ENCODE measurements around the gene CCDC141. TPM values are rescaled to one million over a fixed set of nuclear protein-coding genes. Genes with fewer than 3 reads are reported as not detected.

CCDC141 gene
- total and polyA plus RNA-seq, 2 of the 13 experiments (the other 11 are each of a cell fraction or from before 2014, with no cell fraction given), result not detected

DNA sequence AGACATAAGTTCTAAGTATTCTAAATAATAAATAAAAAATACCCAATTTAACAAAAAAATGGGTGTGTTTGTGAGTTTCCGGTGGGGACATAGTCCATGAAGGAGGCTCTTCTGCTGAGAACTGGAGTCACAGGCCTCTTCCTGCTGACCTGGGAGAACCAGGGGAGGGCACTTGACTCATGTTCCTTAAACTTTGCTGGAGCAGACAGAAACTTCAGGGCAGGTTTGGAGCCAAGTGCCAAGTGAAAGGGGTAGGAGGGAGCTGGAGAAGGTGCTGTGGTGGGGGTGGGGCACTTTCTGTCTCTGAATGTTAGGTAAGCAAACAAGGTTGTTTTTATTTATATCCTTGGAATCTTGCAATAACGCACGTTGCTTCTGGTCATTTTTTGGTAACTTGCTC lies 163.9 kb downstream of the CCDC141 start:
- ATAC-seq (no peak), FAIRE-seq (no peak), DNase-seq (ENCODE audit: low spot score) (no peak)
- no TSS peak for BruUV-seq (replicated peaks)
- in situ Hi-C loops (cut with HindIII; ENCODE audit: extremely low pct_ligation_motif_present, low pct_unique_long_range_greater_than_20kb), result no loop called here
- Histone ChIP-seq H3K4me2 (ENCODE audit: low read depth, low read length) (no peak overlapping the region), H3K27me3 (ENCODE audit: control insufficient read depth in 1 of 2, insufficient read depth in 2 of 2, low read length in 2 of 2) (peaks cover 0 to 9% of the 10 kb centered on the region in 2 experiments; a peak in 1 of 5 replicates), H3K4me3 (replicated peaks in 1 of 3; ENCODE audit: insufficient read depth in 1 of 3, low read depth in 2 of 3, low read length in 3 of 3) (no peak overlapping the region), H3K9me3 (ENCODE audit: low read length) (no peaks in the 10 kb centered on the region), H3K36me3 (replicated peaks in 1 of 2; ENCODE audit: control insufficient read depth in 1 of 2, insufficient read depth in 2 of 2, low read length in 2 of 2) (no peaks in the 10 kb centered on the region), H3K4me1 (ENCODE audit: insufficient read depth, low read length) (no peaks in the 10 kb centered on the region), H4K20me1 (ENCODE audit: insufficient read depth, low read length) (no peaks in the 10 kb centered on the region), H2AFZ (ENCODE audit: low read length) (no peak overlapping the region), H3K27ac (ENCODE audit: extremely low read length, insufficient read depth, low read length) (no peak overlapping the region), H3K79me2 (ENCODE audit: insufficient read depth, low read length) (no peaks in the 10 kb centered on the region), H3K9ac (ENCODE audit: insufficient read depth, low read depth, low read length) (no peak overlapping the region)
- 8% methylated on average over 3 of the region's 3 CpGs for WGBS (ENCODE audit: low lambda C conversion rate)
- intact Hi-C loops (cut with micrococcal nuclease; ENCODE audit: unreplicated experiment), result no loop called here
- CTCF ChIA-PET (ENCODE audit: low intra/inter-chr PET ratio, low total read pairs), result no interaction called here
- POLR2A ChIA-PET, result no interaction called here
- TF ChIP-seq POLR2AphosphoS2 (IDR thresholded peaks at IDR 0.05; ENCODE audit: low read depth, low read length) (no peak), KDM5A (IDR thresholded peaks at IDR 0.05; ENCODE audit: borderline replicate concordance, low read length) (no peak), RAD51 (IDR thresholded peaks at IDR 0.05; ENCODE audit: borderline replicate concordance) (no peak), CHCHD3 (CRISPR knock-in tag; IDR thresholded peaks at IDR 0.05) (no peak), ZNF781 (CRISPR knock-in tag; IDR thresholded peaks at IDR 0.05; ENCODE audit: borderline replicate concordance, not compliant biosample characterization) (no peak), ZNF674 (CRISPR knock-in tag; IDR thresholded peaks at IDR 0.05; ENCODE audit: low read depth) (no peak), KMT2A (CRISPR knock-in tag; IDR thresholded peaks at IDR 0.05) (no peak), ZNF430 (CRISPR knock-in tag; IDR thresholded peaks at IDR 0.05) (no peak), RELA (CRISPR knock-in tag; IDR thresholded peaks at IDR 0.05) (no peak), ELF1 (CRISPR knock-in tag; IDR thresholded peaks at IDR 0.05) (no peak), IKZF4 (CRISPR knock-in tag; IDR thresholded peaks at IDR 0.05; ENCODE audit: borderline replicate concordance, low read depth, not compliant biosample characterization) (no peak), ZNF577 (CRISPR knock-in tag; IDR thresholded peaks at IDR 0.05; ENCODE audit: borderline replicate concordance, low read depth) (no peak), ZNF841 (CRISPR knock-in tag; IDR thresholded peaks at IDR 0.05; ENCODE audit: borderline replicate concordance) (no peak)
- TF ChIP-seq, protein P1, sequence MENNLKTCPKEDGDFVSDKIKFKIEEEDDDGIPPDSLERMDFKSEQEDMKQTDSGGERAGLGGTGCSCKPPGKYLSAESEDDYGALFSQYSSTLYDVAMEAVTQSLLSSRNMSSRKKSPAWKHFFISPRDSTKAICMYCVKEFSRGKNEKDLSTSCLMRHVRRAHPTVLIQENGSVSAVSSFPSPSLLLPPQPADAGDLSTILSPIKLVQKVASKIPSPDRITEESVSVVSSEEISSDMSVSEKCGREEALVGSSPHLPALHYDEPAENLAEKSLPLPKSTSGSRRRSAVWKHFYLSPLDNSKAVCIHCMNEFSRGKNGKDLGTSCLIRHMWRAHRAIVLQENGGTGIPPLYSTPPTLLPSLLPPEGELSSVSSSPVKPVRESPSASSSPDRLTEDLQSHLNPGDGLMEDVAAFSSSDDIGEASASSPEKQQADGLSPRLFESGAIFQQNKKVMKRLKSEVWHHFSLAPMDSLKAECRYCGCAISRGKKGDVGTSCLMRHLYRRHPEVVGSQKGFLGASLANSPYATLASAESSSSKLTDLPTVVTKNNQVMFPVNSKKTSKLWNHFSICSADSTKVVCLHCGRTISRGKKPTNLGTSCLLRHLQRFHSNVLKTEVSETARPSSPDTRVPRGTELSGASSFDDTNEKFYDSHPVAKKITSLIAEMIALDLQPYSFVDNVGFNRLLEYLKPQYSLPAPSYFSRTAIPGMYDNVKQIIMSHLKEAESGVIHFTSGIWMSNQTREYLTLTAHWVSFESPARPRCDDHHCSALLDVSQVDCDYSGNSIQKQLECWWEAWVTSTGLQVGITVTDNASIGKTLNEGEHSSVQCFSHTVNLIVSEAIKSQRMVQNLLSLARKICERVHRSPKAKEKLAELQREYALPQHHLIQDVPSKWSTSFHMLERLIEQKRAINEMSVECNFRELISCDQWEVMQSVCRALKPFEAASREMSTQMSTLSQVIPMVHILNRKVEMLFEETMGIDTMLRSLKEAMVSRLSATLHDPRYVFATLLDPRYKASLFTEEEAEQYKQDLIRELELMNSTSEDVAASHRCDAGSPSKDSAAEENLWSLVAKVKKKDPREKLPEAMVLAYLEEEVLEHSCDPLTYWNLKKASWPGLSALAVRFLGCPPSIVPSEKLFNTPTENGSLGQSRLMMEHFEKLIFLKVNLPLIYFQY (CRISPR knock-in tag; IDR thresholded peaks at IDR 0.05; ENCODE audit: borderline replicate concordance), result no peak
- TF ChIP-seq, protein P2, sequence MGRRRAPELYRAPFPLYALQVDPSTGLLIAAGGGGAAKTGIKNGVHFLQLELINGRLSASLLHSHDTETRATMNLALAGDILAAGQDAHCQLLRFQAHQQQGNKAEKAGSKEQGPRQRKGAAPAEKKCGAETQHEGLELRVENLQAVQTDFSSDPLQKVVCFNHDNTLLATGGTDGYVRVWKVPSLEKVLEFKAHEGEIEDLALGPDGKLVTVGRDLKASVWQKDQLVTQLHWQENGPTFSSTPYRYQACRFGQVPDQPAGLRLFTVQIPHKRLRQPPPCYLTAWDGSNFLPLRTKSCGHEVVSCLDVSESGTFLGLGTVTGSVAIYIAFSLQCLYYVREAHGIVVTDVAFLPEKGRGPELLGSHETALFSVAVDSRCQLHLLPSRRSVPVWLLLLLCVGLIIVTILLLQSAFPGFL (CRISPR knock-in tag; IDR thresholded peaks at IDR 0.05), result no peak
- TF ChIP-seq, protein P3, sequence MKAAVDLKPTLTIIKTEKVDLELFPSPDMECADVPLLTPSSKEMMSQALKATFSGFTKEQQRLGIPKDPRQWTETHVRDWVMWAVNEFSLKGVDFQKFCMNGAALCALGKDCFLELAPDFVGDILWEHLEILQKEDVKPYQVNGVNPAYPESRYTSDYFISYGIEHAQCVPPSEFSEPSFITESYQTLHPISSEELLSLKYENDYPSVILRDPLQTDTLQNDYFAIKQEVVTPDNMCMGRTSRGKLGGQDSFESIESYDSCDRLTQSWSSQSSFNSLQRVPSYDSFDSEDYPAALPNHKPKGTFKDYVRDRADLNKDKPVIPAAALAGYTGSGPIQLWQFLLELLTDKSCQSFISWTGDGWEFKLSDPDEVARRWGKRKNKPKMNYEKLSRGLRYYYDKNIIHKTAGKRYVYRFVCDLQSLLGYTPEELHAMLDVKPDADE (CRISPR knock-in tag; IDR thresholded peaks at IDR 0.05), result no peak
- TF ChIP-seq, protein P4, sequence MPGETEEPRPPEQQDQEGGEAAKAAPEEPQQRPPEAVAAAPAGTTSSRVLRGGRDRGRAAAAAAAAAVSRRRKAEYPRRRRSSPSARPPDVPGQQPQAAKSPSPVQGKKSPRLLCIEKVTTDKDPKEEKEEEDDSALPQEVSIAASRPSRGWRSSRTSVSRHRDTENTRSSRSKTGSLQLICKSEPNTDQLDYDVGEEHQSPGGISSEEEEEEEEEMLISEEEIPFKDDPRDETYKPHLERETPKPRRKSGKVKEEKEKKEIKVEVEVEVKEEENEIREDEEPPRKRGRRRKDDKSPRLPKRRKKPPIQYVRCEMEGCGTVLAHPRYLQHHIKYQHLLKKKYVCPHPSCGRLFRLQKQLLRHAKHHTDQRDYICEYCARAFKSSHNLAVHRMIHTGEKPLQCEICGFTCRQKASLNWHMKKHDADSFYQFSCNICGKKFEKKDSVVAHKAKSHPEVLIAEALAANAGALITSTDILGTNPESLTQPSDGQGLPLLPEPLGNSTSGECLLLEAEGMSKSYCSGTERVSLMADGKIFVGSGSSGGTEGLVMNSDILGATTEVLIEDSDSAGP (CRISPR knock-in tag; IDR thresholded peaks at IDR 0.05; ENCODE audit: borderline replicate concordance), result no peak
